Stimulated activated CD8-positive, alpha-beta memory T cell treated with anti-CD3 and anti-CD28 coated beads, Interleukin-12 subunit alpha, Interleukin-12 subunit beta, amount 100 ng/mL, for 24 hours (primary cell): ENCODE data around the gene ATP6V0B.

Source experiments
- DNase-seq: peaks from one replicate; pipeline ENCODE4 v3.0.0-alpha.2; 2020; ENCODE audit errors: extremely low read depth

ATP6V0B gene

GRCh38 chr1:43969746-43970466, 4.9 kb upstream of the ATP6V0B start, which contains the start of gene DPH2:
TSS of gene DPH2 (plus strand) at chr1:43970010. CDS start at chr1:43970176, 166 bp downstream.
- DNase-seq = peak; percentile 94

DNA sequence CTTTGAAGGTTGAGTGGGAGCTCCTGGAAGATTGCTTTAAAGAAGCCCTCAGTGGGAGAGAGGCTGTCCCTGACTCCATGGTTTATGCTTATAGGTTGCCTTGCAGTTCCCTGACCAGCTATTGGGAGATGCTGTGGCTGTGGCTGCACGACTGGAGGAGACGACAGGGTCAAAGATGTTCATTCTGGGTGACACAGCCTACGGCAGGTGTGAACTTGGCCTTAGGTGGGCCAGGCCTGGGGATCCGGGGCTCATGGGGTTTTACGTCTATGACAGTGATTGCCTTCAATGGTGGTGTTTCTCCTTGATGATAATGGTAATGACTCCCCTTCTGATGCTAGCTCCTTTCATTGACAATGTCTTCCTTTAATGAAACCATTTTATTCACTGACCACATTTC, 4.3 kb upstream of the ATP6V0B start:
- no peak for DNase-seq

GRCh38 chr1:43970911-43971310, 3.8 kb upstream of the ATP6V0B start:
- DNase-seq = no peak

GRCh38 chr1:43971336-43971980, 3.3 kb upstream of the ATP6V0B start:
- DNase-seq = no peak

- DNase-seq = no peak
Observed at GRCh38 chr1:43973981-43974442, 748 bp upstream of the ATP6V0B start.

DNA sequence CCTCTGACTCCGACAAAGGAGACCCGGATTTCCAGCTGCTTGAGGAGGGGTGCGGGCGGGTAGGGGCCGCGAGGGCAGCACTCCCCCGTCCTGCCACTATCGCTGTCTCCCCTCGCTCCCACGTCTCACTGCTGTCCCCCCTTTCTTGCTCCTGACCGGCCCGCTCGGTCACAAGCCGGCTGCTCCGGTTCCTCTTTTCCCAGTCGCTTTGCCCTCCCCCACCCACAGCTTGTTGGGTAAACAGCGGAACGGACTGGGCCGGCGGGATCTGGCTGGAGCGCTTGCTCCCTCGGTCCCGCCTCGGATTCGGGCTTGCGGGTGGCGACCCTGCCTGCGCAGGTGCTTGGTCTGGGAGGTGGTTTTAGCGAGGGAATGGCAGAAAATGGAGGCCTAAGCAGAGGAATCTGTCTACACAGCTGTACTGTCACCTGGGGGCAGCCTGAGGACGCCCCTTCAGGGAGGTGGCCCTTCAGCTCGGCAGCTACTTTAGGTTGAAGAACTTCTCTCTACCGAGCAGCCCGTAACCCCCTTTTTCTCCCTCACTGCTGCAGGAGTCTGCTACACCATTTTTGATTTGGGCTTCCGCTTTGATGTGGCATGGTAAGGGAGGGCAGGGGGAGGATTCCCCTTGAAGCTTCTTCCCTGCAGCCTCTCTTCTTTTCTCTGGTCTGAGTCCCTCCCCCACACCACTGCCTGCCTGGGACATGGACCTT, 645 bp downstream of the ATP6V0B start:
- DNase-seq = no peak

DNA sequence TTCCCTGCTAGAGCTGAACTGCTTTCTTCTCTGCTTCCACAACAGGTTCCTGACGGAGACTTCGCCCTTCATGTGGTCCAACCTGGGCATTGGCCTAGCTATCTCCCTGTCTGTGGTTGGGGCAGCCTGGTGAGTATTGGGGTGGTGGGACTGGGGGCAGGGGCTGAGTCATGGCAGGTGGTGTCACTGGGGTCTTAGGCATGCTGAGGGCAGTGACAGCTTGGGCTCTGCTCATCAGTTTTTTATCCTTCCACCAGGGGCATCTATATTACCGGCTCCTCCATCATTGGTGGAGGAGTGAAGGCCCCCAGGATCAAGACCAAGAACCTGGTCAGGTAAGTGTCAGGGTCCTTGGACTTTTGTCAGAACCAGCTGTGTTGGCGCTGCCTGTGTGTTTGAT, 1.3 kb downstream of the ATP6V0B start:
- no peak for DNase-seq

DNA sequence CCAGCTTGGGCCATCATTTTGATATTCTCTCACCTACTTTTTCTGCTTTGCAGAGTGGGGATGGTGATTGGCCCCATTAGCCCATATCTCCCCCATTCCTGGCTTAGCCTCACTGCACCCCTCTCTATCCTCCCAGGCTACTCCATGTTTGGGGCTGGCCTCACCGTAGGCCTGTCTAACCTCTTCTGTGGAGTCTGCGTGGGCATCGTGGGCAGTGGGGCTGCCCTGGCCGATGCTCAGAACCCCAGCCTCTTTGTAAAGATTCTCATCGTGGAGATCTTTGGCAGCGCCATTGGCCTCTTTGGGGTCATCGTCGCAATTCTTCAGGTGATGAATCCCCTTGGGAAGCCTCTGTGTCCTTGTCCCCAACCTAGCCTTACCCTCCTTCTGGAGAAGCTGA, 2.1 kb downstream of the ATP6V0B start:
- no peak for DNase-seq

- no peak for DNase-seq
Observed at GRCh38 chr1:43977376-43978263, 2.9 kb downstream of the ATP6V0B start.

GRCh38 chr1:43978264-43978550, 3.4 kb downstream of the ATP6V0B start:
- no peak for DNase-seq

GRCh38 chr1:43978551-43979260, 3.9 kb downstream of the ATP6V0B start, which contains the start of gene B4GALT2:
TSS of gene B4GALT2 (plus strand) at chr1:43979210. CDS start at chr1:43981161, 1,951 bp downstream.
- no peak for DNase-seq

GRCh38 chr1:43979261-43979527, 4.4 kb downstream of the ATP6V0B start:
- DNase-seq = no peak

GRCh38 chr1:43979528-43980254, 4.9 kb downstream of the ATP6V0B start:
- no peak for DNase-seq

DNA sequence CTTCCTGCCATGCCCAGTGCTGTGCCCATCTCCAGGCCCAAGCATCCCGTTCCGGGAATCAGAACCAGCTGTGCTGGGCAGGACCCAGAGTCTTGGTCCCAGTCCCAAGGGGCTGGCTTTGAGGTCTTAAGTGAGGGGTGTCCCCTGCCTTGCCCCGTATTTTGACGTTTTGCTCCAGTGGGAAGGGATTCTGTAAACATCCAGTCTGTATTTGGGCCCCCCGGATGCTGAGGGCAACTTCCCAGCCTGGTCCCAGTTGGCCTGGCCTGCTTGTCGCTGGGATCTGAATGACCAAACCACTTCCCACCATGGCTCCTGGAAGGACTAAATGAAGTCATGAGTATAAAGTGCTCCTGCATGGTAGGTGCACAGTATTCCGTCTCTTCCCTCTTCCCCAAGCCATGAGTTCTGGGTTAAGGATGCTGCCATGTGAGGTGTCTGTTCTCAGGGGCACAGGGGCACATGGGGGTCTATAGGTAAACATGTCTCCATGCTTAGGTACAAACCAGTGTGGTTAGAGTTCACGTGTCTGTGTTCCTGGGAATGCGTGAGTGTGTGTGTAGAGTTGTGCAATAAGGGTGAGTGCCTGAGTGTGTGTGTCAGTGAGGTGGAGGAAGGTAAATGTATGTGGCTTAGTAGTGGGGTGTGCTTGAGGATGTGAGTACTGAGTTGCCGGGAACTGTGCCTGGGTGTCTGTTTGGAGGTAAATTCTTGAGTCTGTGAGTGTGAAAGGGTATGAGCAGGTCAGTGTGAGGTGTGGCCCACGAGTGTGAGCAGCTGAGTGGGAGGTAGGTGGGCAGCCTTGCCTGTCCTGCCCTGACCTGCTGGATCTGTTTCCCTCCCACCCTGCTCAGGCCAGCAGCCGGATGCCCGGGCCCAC, 5.7 kb downstream of the ATP6V0B start:
- DNase-seq = no peak

DNA sequence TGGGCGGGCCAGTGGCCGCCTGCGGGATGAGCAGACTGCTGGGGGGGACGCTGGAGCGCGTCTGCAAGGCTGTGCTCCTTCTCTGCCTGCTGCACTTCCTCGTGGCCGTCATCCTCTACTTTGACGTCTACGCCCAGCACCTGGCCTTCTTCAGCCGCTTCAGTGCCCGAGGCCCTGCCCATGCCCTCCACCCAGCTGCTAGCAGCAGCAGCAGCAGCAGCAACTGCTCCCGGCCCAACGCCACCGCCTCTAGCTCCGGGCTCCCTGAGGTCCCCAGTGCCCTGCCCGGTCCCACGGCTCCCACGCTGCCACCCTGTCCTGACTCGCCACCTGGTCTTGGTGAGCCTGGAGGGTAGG, 6.4 kb downstream of the ATP6V0B start:
- no peak for DNase-seq

DNA sequence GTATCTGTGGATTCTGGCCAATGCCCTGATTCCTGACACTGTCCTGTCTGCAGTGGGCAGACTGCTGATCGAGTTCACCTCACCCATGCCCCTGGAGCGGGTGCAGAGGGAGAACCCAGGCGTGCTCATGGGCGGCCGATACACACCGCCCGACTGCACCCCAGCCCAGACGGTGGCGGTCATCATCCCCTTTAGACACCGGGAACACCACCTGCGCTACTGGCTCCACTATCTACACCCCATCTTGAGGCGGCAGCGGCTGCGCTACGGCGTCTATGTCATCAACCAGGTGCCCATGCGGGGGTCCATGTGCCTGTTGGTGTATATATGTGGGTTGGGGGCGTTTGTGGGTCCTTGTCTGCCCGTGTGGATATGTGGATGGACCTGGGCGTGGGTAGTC, 6.9 kb downstream of the ATP6V0B start:
- no peak for DNase-seq

DNA sequence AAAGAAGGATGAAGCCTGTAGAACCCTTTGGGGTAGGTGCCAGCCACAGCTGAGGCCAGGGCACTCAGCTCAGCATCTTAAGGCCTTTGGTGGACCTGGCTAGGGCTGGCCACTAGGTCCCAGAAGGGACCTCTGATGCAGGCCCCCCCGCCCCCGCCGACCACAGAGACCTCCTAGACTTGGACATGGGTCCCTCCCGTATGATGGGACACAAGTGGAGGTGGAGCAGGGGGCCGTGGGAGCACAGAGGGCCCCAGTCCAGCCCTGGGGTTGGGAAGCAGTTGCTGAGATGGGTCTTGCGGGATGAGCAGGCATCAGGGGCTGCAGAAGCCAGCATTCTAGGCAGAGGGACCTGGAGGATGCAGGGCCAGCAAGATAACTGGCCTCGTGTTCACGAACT, 7.5 kb downstream of the ATP6V0B start:
- no peak for DNase-seq

DNA sequence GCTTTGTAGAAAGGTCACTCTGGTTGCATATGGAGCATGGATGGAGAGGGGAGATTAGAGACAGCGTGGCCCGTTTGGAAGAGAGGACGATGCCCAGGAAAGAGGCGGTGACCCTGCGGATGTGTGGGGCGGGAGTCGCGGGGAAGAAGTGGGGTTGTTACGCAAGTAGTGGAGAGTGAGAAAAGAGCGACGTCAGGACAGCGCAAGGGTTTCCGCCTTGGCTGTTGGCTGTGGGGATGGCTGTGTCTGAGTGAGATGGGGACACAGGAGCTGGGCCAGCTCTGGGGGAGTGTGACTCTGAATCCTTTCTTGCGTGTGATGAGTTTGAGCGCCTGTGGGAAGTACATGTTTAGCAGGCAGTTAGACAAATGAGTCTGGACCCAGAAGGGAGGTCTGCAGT, 8.0 kb downstream of the ATP6V0B start:
- no peak for DNase-seq

GRCh38 chr1:43983253-43983899, 8.6 kb downstream of the ATP6V0B start:
- DNase-seq = no peak
